Bronchial epithelial cell (primary cell): ENCODE results near the gene MTA3. TPM values are rescaled to one million over a fixed set of nuclear protein-coding genes. Genes with fewer than 3 reads are reported as not detected.

Experiments used
- DNase-seq: peaks from one replicate; pipeline ENCODE4 v3.0.0-alpha.2; 2010; ENCODE audit warnings: low read depth
- FAIRE-seq: peaks from 2 replicates; lab custom pipeline; 2011; peaks lifted over from hg19 to GRCh38; lab: Jason Lieb, UNC
- H3K27me3 ChIP-seq: 2 replicates; pipeline ENCODE4 v1.5.1; 2011; ENCODE audit warnings: low read length; ENCODE audit not compliant: control insufficient read depth, insufficient read depth
- H3K36me3 ChIP-seq: 2 replicates; pipeline ENCODE4 v1.5.1; 2011; ENCODE audit warnings: low read length; ENCODE audit not compliant: control insufficient read depth, insufficient read depth
- H3K4me3 ChIP-seq: 2 replicates; pipeline ENCODE4 v1.5.1; 2011; ENCODE audit warnings: mild to moderate bottlenecking, low read depth, low read length, control low read depth
- CTCF ChIP-seq: IDR thresholded peaks from 2 replicates; pipeline ENCODE4 v1.5.1; 2011; ENCODE audit warnings: mild to moderate bottlenecking, moderate library complexity, low read length, control low read depth, inconsistent platforms; ENCODE audit not compliant: insufficient read depth, severe bottlenecking
- total RNA-seq: library from RNA; depleted of rRNA; stranded (reverse); fragments of >200 nt; gene quantifications from 2 replicates; pipeline ENCODE4 v1.2.1, GENCODE V29; 2014

Gene MTA3
- total RNA-seq, 1 donor from 2014 or later = 18.2 TPM

- DNase-seq (no peak), FAIRE-seq (no peak)
- Histone ChIP-seq H3K4me3 (no peak overlapping the region), H3K27me3 (no peaks in the 10 kb centered on the region), H3K36me3 (no peaks in the 10 kb centered on the region)
- no peak for TF ChIP-seq CTCF
Measured at GRCh38 chr2:42744545-42745082, 176.2 kb downstream of the MTA3 start.

GRCh38 chr2:42747422-42747821 lies 179.0 kb downstream of the MTA3 start:
- H3K27me3 ChIP-seq = no peaks in the 10 kb centered on the region
- no peak for TF ChIP-seq CTCF
- no peaks in the 10 kb centered on the region for H3K36me3 ChIP-seq
- no peak for FAIRE-seq
- no peak overlapping the region for H3K4me3 ChIP-seq
- no peak for DNase-seq

- FAIRE-seq (no peak), DNase-seq (no peak)
- no peak for TF ChIP-seq CTCF
- H3K27me3 ChIP-seq = no peaks in the 10 kb centered on the region
- no peak overlapping the region for H3K4me3 ChIP-seq
- H3K36me3 ChIP-seq = no peaks in the 10 kb centered on the region
Measured at GRCh38 chr2:42748840-42749239, 180.4 kb downstream of the MTA3 start.

- H3K36me3 ChIP-seq = no peaks in the 10 kb centered on the region
- no peak for FAIRE-seq
- DNase-seq = peak; percentile 22
- H3K27me3 ChIP-seq = no peaks in the 10 kb centered on the region
- no peak overlapping the region for H3K4me3 ChIP-seq
- TF ChIP-seq CTCF = no peak
Measured at GRCh38 chr2:42752314-42752713, 183.9 kb downstream of the MTA3 start.

GRCh38 chr2:42752816-42753813 lies 184.7 kb downstream of the MTA3 start:
- FAIRE-seq (peak; percentile 64), DNase-seq (no peak)
- H3K4me3 ChIP-seq = no peak overlapping the region
- TF ChIP-seq CTCF = no peak
- no peaks in the 10 kb centered on the region for H3K27me3 ChIP-seq
- H3K36me3 ChIP-seq = no peaks in the 10 kb centered on the region
